ENCODE measurements around the gene NRAS. TPM values are rescaled to one million over a fixed set of nuclear protein-coding genes. Genes with fewer than 3 reads are reported as not detected.

The NRAS gene
- total and polyA plus RNA-seq, 9 of the 15 experiments (the other 6 are each of a cell fraction or from before 2014, with no cell fraction given) = 40.7 to 94.5 (median 75.4) TPM

DNA sequence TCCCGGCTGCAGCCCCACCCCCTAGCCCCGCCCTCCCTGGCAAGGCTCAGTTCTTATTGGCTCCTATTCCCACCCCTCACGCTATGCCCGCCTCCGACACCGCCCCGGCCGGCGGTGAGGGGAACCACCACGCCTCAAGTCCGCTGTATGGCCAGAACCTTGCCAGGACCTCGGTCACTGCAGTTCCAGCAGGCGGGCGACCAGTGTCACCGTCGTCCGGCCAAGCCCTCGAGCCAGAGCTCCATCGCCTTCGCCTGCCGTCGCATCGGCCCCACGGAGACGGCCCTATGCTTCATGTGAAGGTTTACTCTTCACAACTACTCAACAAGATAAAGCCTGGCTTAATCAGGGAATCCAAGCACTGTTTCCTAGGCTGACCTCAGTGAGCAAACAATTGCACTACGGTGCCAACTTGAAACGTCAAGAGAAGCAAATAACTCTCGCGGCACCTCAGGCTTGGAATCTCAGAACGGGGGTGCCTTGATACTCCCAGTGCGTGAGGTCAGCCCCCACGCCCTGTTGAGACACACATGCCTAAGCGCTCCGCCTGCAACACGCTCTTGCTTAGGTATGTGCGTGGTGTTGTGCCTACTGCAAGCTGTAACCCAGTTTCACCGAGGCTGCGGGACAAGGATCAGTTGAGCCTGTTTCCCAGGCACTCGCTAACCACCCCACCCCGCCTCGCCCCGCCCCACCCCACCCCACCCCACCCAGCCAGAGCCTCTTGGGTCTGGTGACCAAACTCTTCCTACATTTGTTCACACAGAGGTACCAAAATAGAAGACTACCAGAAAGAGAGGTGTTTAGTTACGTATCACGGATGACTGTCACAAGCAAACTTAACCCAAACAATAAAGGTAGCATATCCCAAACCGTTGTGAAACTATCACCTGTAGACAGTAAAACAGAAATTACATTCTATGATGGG is 46.2 kb downstream of the NRAS start (continued):
- TF ChIP-seq, protein P1, sequence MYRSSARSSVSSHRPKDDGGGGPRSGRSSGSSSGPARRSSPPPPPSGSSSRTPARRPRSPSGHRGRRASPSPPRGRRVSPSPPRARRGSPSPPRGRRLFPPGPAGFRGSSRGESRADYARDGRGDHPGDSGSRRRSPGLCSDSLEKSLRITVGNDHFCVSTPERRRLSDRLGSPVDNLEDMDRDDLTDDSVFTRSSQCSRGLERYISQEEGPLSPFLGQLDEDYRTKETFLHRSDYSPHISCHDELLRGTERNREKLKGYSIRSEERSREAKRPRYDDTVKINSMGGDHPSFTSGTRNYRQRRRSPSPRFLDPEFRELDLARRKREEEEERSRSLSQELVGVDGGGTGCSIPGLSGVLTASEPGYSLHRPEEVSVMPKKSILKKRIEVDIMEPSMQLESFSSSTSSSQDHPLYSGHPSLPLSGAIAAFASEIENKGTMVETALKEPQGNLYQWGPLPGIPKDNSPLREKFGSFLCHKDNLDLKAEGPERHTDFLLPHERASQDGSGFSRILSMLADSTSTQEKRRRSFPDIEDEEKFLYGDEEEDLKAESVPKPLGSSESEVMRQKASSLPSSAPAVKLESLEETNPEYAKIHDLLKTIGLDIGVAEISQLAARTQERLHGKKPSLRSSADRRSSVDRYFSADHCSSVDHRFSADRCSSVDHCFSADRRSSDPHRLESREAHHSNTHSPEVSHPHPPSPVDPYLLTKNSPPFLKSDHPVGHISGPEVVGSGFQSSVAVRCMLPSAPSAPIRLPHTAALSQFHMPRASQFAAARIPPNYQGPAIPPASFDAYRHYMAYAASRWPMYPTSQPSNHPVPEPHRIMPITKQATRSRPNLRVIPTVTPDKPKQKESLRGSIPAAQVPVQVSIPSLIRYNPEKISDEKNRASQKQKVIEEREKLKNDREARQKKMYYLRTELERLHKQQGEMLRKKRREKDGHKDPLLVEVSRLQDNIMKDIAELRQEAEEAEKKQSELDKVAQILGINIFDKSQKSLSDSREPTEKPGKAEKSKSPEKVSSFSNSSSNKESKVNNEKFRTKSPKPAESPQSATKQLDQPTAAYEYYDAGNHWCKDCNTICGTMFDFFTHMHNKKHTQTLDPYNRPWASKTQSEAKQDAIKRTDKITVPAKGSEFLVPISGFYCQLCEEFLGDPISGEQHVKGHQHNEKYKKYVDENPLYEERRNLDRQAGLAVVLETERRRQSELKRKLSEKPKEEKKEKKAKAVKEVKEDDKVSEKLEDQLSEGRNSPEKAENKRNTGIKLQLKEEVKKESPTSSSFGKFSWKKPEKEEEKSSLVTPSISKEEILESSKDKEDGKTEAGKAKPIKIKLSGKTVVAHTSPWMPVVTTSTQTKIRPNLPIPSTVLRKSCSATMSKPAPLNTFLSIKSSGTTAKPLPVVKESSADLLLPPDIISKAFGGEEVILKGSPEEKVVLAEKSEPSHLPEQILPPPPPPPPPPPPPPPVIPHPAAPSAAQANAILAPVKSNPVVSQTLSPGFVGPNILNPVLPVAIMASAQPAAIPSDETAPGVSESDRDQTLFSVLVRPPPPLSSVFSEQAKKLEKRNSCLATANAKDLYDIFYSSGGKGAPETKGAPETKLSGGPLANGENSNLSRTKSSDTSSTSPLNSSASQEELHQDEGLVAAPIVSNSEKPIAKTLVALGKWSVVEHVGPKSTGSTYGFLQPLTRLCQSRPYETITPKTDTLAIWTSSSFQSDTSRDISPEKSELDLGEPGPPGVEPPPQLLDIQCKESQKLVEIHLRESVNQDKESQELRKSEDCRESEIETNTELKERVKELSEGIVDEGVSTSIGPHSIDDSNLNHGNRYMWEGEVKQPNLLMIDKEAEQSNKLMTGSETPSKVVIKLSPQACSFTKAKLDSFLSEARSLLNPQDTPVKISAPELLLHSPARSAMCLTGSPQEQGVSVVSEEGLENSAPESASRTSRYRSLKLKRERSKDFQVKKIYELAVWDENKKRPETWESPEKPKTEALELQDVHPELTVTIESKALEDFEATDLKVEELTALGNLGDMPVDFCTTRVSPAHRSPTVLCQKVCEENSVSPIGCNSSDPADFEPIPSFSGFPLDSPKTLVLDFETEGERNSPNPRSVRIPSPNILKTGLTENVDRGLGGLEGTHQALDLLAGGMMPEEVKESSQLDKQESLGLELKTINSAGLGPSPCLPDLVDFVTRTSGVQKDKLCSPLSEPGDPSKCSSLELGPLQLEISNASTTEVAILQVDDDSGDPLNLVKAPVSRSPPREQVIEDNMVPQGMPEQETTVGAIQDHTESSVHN (IDR thresholded peaks at IDR 0.05; ENCODE audit: borderline replicate concordance in 1 of 2, low read depth in 1 of 2) = no peak
- TF ChIP-seq CREB1 (IDR thresholded peaks at IDR 0.05) = no peak
- 0 out of 2 replicates have a peak, but pooled peaks have one; percentile 39 for TF ChIP-seq CREB1 (CRISPR knock-in tag; IDR thresholded peaks at IDR 0.05)
- no peak for TF ChIP-seq FOXJ2 (tag; IDR thresholded peaks at IDR 0.05)
- no peak for TF ChIP-seq ATF1 (CRISPR knock-in tag; IDR thresholded peaks at IDR 0.05)
- TF ChIP-seq ATF1 (tag; IDR thresholded peaks at IDR 0.05) = 0 out of 2 replicates have a peak, but pooled peaks have one; percentile 30
- peak; percentile 87 for TF ChIP-seq L3MBTL2 (IDR thresholded peaks at IDR 0.05)
- no peak for TF ChIP-seq PURB (CRISPR knock-in tag; IDR thresholded peaks at IDR 0.05; ENCODE audit: low read depth)
- TF ChIP-seq, protein P2, sequence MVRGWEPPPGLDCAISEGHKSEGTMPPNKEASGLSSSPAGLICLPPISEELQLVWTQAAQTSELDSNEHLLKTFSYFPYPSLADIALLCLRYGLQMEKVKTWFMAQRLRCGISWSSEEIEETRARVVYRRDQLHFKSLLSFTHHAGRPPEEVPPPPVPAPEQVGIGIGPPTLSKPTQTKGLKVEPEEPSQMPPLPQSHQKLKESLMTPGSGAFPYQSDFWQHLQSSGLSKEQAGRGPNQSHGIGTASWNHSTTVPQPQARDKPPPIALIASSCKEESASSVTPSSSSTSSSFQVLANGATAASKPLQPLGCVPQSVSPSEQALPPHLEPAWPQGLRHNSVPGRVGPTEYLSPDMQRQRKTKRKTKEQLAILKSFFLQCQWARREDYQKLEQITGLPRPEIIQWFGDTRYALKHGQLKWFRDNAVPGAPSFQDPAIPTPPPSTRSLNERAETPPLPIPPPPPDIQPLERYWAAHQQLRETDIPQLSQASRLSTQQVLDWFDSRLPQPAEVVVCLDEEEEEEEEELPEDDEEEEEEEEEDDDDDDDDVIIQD (CRISPR knock-in tag; IDR thresholded peaks at IDR 0.05) = no peak
- TF ChIP-seq ZSCAN32 (CRISPR knock-in tag; IDR thresholded peaks at IDR 0.05) = no peak
- TF ChIP-seq, protein P3, sequence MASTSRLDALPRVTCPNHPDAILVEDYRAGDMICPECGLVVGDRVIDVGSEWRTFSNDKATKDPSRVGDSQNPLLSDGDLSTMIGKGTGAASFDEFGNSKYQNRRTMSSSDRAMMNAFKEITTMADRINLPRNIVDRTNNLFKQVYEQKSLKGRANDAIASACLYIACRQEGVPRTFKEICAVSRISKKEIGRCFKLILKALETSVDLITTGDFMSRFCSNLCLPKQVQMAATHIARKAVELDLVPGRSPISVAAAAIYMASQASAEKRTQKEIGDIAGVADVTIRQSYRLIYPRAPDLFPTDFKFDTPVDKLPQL (IDR thresholded peaks at IDR 0.05; ENCODE audit: extremely low read depth, insufficient read length) = no peak
- TF ChIP-seq, protein P4, sequence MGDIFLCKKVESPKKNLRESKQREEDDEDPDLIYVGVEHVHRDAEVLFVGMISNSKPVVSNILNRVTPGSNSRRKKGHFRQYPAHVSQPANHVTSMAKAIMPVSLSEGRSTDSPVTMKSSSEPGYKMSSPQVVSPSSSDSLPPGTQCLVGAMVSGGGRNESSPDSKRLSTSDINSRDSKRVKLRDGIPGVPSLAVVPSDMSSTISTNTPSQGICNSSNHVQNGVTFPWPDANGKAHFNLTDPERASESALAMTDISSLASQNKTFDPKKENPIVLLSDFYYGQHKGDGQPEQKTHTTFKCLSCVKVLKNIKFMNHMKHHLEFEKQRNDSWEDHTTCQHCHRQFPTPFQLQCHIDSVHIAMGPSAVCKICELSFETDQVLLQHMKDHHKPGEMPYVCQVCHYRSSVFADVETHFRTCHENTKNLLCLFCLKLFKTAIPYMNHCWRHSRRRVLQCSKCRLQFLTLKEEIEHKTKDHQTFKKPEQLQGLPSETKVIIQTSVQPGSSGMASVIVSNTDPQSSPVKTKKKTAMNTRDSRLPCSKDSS (IDR thresholded peaks at IDR 0.05; ENCODE audit: low read depth, partially characterized antibody) = no peak
- TF ChIP-seq CTBP1 (IDR thresholded peaks at IDR 0.05; ENCODE audit: borderline replicate concordance) = no peak
- no peak for TF ChIP-seq KLF6 (CRISPR knock-in tag; IDR thresholded peaks at IDR 0.05; ENCODE audit: borderline replicate concordance)
